Activated B cell treated with CpG ODN at 0.5 μM for 24 hours (primary cell): ENCODE measurements around the gene SPTBN5. TPM values are rescaled to one million over a fixed set of nuclear protein-coding genes. Genes with fewer than 3 reads are reported as not detected.

Experiments used
- ATAC-seq: fragments of 200-7000 bp; cut with Tn5 transposase; one replicate; pipeline ENCODE4 v1.10.0; 2021; ENCODE audit warnings: low read depth, mild to moderate bottlenecking, moderate library complexity
- CTCF ChIA-PET: fragments of 350-600 bp; sonication (Branson Sonifier 250); formaldehyde crosslinking; loops from one replicate; lab custom pipeline; 2021; ENCODE audit warnings: antibody characterized with exemption; lab: Charles Lee
- POLR2A ChIA-PET: fragments of 350-600 bp; sonication (Branson Sonifier 250); formaldehyde crosslinking; loops from one replicate; lab custom pipeline; 2021; ENCODE audit warnings: antibody characterized with exemption; lab: Charles Lee
- DNase-seq: peaks from one replicate; pipeline ENCODE4 v3.0.0; 2022
- H3K27ac Mint-ChIP-seq: one replicate; pipeline ENCODE4 v1.8.0; 2020; ENCODE audit warnings: mixed read lengths
- H3K27me3 Mint-ChIP-seq: one replicate; pipeline ENCODE4 v1.8.0; 2021; ENCODE audit warnings: mixed read lengths
- H3K36me3 Mint-ChIP-seq: one replicate; pipeline ENCODE4 v1.8.0; 2021; ENCODE audit warnings: low read depth, mixed read lengths
- H3K4me1 Mint-ChIP-seq: one replicate; pipeline ENCODE4 v1.8.0; 2021; ENCODE audit warnings: mixed read lengths
- H3K4me3 Mint-ChIP-seq: one replicate; pipeline ENCODE4 v1.8.0; 2020; ENCODE audit warnings: mild to moderate bottlenecking, mixed read lengths
- H3K9me3 Mint-ChIP-seq: one replicate; pipeline ENCODE4 v1.8.0; 2020; ENCODE audit warnings: mixed read lengths
- CTCF ChIP-seq: fragments of 200-600 bp; IDR thresholded peaks from one replicate; pipeline ENCODE4 v1.8.0; 2022; ENCODE audit warnings: antibody characterized with exemption, mild to moderate bottlenecking
- intact Hi-C: fragments of 100-400 bp; cut with micrococcal nuclease; formaldehyde crosslinking; loops from one replicate; pipeline ENCODE4 v1.15.1; 2024
- total RNA-seq: library from RNA; stranded (reverse); gene quantifications from 2 replicates; pipeline ENCODE4 v1.2.3, GENCODE V29; 2022

SPTBN5 gene
- total RNA-seq, 1 donor from 2014 or later, result 1.1 TPM

DNA sequence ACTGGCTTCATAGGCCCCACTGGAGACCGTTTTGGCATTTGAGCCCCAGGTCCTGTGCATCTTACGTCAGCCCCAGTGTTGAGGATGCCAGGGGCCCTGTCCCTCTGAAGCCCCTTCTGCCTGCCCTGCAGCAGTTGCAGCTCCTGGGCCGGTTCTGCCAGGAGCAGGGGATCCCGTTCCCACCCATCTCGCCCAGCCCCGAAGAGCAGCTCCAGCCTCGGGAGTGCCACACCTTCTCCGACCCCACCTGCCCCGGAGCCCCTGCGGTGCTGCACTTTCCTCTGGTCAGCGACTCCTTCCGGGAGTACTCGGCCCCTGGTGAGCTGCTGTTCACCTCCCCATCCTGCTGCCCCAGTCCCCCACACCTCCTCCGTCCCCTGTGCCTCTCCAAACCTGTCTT is 46.6 kb downstream of the SPTBN5 start:
- Mint-ChIP-seq H3K27me3 (no peaks in the 10 kb centered on the region), H3K27ac (no peak overlapping the region), H3K9me3 (no peaks in the 10 kb centered on the region), H3K4me3 (no peak overlapping the region), H3K36me3 (peaks cover 37% of the 10 kb centered on the region), H3K4me1 (peaks cover 4% of the 10 kb centered on the region)
- no peak for TF ChIP-seq CTCF
- POLR2A ChIA-PET, result no interaction called here
- CTCF ChIA-PET, result no interaction called here
- ATAC-seq (no peak), DNase-seq (no peak)
- intact Hi-C loops, result no loop called here

- no peak for TF ChIP-seq CTCF
- Mint-ChIP-seq H3K36me3 (peaks cover 45% of the 10 kb centered on the region), H3K27me3 (no peaks in the 10 kb centered on the region), H3K4me3 (no peak overlapping the region), H3K4me1 (no peaks in the 10 kb centered on the region), H3K9me3 (no peaks in the 10 kb centered on the region), H3K27ac (no peak overlapping the region)
- intact Hi-C loops, result no loop called here
- ATAC-seq, result no peak
- ChIA-PET CTCF (no interaction called here), POLR2A (no interaction called here)
- DNase-seq, result no peak
These were observed 49.0 kb downstream of the SPTBN5 start for GRCh38 chr15:41844814-41845213.

GRCh38 chr15:41843571-41843970 is 50.3 kb downstream of the SPTBN5 start:
- TF ChIP-seq CTCF, result no peak
- H3K4me3 Mint-ChIP-seq, result no peak overlapping the region
- ChIA-PET POLR2A (no interaction called here), CTCF (no interaction called here)
- no peak for ATAC-seq
- intact Hi-C loops, result no loop called here
- H3K36me3 Mint-ChIP-seq, result peaks cover 44% of the 10 kb centered on the region
- no peaks in the 10 kb centered on the region for H3K27me3 Mint-ChIP-seq
- no peak overlapping the region for H3K27ac Mint-ChIP-seq
- no peaks in the 10 kb centered on the region for H3K4me1 Mint-ChIP-seq
- no peaks in the 10 kb centered on the region for H3K9me3 Mint-ChIP-seq
- no peak for DNase-seq

- CTCF ChIA-PET, result no interaction called here
- no peaks in the 10 kb centered on the region for H3K9me3 Mint-ChIP-seq
- intact Hi-C loops, result no loop called here
- no peaks in the 10 kb centered on the region for H3K4me1 Mint-ChIP-seq
- ATAC-seq (no peak), DNase-seq (no peak)
- H3K27me3 Mint-ChIP-seq, result no peaks in the 10 kb centered on the region
- POLR2A ChIA-PET, result no interaction called here
- TF ChIP-seq CTCF, result no peak
- no peak overlapping the region for H3K27ac Mint-ChIP-seq
- H3K4me3 Mint-ChIP-seq, result no peak overlapping the region
- peaks cover 32% of the 10 kb centered on the region for H3K36me3 Mint-ChIP-seq
These were observed 51.6 kb downstream of the SPTBN5 start for GRCh38 chr15:41842229-41842628.

- Mint-ChIP-seq H3K27ac (no peak overlapping the region), H3K36me3 (peaks cover 24% of the 10 kb centered on the region), H3K27me3 (no peaks in the 10 kb centered on the region), H3K9me3 (no peaks in the 10 kb centered on the region), H3K4me3 (no peak overlapping the region), H3K4me1 (no peaks in the 10 kb centered on the region)
- DNase-seq (no peak), ATAC-seq (no peak)
- no peak for TF ChIP-seq CTCF
- intact Hi-C loops, result no loop called here
- POLR2A ChIA-PET, result no interaction called here
- CTCF ChIA-PET, result no interaction called here
These were observed 52.7 kb downstream of the SPTBN5 start for GRCh38 chr15:41841131-41841530.
